GM18498 (cell line): ENCODE results near the gene GZMA.
"Not testable (repeated sequence)": the region's sequence is repeated elsewhere in the genome, so short reads cannot be mapped to it uniquely, and the experiment has no call there.

Experiments used
- ATAC-seq: cut with Tn5 transposase; IDR thresholded peaks from one replicate; pipeline ENCODE4 v1.9.1; 2021; ENCODE audit warnings: mild to moderate bottlenecking, moderate library complexity; ENCODE audit not compliant: unreplicated experiment

The GZMA gene

GRCh38 chr5:55102348-55102747 is at the start of gene GZMA:
TSS of gene GZMA (plus strand) at chr5:55102646. CDS start at chr5:55102683, 37 bp downstream.
- ATAC-seq = no peak

GRCh38 chr5:55055183-55055582 is 47.3 kb upstream of the GZMA start:
- ATAC-seq = no peak

- ATAC-seq = no peak
These were observed 40.2 kb upstream of the GZMA start for GRCh38 chr5:55062039-55062779.

- ATAC-seq = no peak
These were observed 39.1 kb upstream of the GZMA start for GRCh38 chr5:55063220-55063863.

- ATAC-seq = no peak
These were observed 38.5 kb upstream of the GZMA start for GRCh38 chr5:55063899-55064298.

DNA sequence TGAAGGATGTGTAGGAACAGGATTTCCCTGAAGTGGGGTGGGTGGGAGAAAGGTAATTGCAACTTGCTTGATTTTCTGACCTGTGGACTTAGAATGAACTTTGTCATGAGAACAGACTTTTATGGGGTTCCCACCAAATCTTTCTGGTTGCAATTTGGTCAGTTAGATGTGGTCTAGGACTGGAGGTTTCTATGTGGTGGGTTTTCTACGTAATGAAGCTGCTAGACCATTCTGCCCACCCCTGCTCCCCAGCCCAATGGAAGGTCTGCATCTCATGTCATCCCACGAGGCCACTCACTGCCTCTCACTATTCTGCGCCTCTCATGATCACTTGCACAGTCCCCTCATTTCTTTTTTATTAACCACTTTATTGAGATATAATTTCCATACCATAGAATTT is 37.9 kb upstream of the GZMA start:
- ATAC-seq = no peak

- ATAC-seq = no peak
These were observed 36.2 kb upstream of the GZMA start for GRCh38 chr5:55066277-55066676.

DNA sequence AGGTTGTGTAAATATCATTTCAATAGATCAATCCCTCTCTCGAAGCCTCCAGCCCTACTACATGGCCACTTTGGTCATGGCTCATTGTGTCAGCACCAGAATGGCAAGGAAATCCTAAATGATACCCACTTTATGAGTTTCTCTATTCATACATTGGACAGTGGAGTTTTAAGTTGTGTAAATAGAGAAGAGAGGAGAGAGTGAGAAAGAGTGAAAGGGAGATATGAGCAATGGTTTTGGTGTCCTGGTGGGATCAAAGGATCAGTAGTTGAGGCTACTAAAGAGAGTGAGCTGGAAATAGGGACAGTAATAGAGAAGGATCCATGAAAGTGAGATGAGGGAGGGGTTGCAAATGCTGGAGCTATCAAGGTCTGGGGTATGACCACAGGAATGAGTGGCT is 31.5 kb upstream of the GZMA start:
- no peak for ATAC-seq

GRCh38 chr5:55071413-55071812 is 31.0 kb upstream of the GZMA start:
- ATAC-seq = no peak

GRCh38 chr5:55072666-55073065 is 29.8 kb upstream of the GZMA start:
- ATAC-seq = no peak

GRCh38 chr5:55073211-55073610 is 29.2 kb upstream of the GZMA start:
- ATAC-seq = no peak

DNA sequence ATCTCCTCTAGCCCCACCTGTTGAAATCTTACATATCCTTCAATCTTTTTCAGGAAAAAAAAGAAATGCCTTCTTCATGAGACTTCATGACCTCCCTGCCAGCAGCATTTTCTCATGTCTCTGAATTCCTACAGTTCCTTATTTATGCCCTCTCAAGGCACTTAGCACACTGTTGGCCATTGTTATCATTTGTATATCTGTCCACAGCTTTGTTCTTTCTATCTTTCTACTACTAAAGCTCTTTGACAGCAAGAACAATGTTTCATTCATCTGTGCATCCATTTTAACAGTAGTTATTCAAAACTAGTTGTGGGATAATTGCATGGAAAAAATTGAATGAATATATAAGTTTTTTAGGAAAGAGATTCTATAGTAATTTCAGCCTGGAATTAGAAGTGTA is 20.9 kb upstream of the GZMA start:
- ATAC-seq = no peak

GRCh38 chr5:55089301-55089700 is 13.1 kb upstream of the GZMA start:
- not testable (repeated sequence) for ATAC-seq

DNA sequence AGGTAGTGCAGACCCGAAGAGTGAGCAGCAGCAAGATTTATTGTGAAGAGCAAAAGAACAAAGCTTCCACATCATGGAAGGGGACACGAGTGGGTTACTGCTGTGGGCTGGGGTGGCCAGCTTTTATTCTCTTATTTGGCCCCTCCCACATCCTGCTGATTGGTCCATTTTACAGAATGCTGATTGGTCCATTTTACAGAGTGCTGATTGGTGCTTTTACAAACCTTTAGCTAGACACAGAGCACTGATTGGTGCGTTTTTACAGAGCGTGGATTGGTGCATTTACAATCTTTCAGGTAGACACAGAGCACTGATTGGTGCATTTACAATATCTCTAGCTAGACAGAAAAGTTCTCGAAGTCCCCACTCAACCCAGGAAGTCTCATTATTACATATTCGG is 11.4 kb upstream of the GZMA start:
- not testable (repeated sequence) for ATAC-seq

DNA sequence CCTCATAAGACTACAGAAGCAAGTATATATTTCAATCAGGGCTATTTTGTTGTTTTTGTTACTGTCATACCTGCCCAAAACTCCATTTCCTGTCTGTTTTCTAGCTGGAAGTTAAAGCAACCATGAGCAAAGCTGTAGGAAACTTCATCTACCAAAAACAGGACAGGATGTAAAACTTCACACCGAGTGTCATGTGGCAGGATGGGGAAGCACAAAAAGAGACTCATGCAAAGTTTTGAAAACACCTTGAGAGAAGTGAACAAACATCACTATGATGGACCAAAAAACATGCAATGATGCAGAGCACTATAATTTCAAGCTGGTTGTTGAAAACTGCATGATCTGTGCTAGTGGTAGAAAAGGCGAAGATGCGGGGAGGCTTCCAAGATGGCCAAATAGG is 6.3 kb upstream of the GZMA start:
- no peak for ATAC-seq

GRCh38 chr5:55096861-55097260 is 5.6 kb upstream of the GZMA start:
- no peak for ATAC-seq

GRCh38 chr5:55101148-55101547 is 1.3 kb upstream of the GZMA start:
- not testable (repeated sequence) for ATAC-seq

GRCh38 chr5:55101556-55102276 is 730 bp upstream of the GZMA start:
- no peak for ATAC-seq

DNA sequence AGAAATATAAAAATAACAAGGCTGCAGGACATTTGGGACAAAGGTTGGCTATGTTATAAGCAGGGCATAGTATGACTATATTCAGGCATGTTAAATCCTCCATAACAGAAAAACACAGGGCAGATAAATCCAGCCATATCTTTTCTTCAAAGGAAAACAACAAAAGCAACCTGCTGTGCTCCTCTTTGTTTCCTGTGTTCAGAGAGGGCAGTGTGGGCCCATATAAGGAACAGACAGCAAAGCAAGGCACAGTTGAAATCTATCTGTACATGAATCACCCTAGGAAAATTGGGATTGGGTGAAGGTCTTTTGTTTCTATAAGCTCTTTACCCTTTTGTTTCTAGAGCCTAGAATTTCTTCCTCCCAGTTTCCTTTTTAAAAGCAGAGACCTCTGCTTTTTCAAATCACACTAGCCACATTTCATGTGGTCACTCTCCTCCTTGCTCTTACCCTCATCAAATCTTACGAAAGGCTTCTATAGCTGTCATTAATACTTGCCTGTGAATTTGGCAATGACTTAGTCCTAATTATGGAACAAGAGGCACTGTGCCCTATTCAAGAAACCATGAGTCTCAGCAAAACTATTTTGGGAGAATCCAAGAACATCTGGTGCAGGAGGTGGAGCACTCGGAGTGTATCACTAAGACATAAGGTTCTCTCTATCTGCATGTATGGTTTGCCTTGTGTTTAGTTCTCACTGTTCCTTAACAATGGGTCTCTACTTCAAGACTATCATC is 1.8 kb downstream of the GZMA start:
- ATAC-seq = no peak

- no peak for ATAC-seq
These were observed 2.7 kb downstream of the GZMA start for GRCh38 chr5:55104946-55105701.

DNA sequence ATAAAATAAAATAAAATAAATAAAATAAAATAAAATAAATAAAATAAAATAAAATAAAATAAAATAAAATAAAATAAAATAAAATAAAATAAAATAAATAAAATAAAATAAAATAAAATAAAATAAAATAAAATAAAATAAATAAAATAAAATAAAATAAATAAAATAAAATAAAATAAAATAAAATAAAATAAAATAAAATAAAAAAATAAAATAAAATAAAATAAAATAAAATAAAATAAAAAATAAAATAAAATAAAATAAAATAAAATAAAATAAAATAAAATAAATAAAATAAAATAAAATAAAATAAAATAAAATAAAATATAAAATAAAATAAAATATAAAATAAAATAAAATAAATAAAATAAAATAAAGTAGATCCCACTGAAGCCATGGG is 3.5 kb downstream of the GZMA start:
- not testable (repeated sequence) for ATAC-seq
